HG03342 (cell line): ENCODE results near the gene RAB43.
"Not testable (repeated sequence)": the region's sequence is repeated elsewhere in the genome, so short reads cannot be mapped to it uniquely, and the experiment has no call there.

Experiments
- ATAC-seq: cut with Tn5 transposase; IDR thresholded peaks from one replicate; pipeline ENCODE4 v1.9.1; 2021; ENCODE audit warnings: mild to moderate bottlenecking, moderate library complexity; ENCODE audit not compliant: unreplicated experiment

The RAB43 gene

DNA sequence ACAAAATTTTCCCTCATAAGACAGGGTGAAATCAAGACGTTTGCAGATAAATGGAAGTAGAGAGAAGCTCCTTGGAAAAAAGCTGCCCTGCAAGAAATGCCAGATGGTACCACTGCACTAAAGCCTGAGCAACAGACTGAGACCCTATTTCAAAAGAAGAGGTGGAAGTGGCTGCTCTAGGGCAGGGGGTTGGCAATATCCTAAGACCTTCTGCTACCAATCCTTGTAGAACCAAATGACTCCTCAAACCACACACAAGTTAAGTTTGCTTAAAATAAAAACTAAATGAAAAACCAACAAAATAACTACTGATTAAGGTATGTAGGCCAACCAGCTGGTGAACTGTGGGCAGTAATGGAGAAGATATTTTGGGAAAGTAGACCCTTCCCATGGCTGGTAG is 21.3 kb downstream of the RAB43 start:
- no peak for ATAC-seq

DNA sequence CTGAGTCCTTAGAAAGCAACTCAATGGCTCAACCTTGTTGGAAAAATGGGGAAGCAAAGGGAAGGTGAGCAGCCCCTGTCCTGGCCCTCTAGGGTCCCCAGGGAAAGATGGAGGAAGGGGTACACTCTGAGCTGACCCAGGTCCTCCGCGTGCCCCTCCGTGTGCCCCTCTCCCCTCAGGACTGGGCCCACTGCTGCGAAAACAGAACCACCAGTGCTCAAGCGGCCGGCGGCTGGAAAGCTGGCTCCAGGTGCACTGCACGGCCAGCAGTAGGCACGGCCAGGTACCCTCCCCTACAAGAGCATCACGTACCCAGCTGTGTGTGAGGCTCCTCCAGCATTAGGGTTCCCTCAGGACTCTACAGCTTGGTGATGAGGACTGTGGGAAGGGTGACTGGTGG is 26.3 kb downstream of the RAB43 start:
- ATAC-seq = no peak

DNA sequence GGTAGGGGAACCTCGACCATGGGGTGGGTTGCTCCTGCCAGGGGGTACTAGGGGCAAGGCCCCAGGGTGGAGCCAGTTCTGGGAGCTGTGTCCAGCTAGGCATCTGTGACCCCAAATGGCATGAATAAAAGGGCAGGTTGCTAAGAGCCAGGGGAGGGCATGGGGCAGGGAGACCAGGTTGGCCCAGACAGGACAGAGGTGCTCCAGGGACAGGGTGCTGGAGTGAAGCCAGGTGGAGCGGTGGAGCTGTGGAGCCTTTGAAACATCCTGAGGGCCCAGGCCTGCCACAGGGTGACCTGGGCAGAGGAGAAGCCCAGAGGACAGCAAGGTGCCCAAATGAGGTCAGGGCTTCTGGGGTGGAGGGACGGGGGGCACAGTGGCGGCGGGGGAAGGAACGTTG is 33.3 kb downstream of the RAB43 start:
- ATAC-seq = peak; percentile 26

DNA sequence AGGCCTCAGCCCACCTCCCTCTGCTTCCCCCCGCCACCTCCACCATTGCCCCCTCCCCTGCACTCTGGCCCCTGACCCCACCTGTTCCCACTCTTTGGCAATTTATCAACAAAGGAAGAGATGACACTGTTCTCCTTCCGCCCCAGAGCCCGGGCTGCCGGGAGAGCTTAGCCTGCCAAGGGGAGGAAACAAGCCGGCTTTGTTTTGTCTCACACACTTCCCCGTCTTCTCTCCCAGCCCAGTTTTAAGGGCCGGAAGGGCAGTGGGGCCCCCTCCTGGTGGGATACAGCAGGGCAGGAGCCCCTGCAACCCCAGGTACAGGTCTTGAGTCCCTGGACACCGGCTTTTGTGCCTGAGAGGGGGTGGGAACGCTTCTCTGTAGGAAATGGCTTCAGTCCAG is 33.7 kb downstream of the RAB43 start:
- ATAC-seq = peak; percentile 63

DNA sequence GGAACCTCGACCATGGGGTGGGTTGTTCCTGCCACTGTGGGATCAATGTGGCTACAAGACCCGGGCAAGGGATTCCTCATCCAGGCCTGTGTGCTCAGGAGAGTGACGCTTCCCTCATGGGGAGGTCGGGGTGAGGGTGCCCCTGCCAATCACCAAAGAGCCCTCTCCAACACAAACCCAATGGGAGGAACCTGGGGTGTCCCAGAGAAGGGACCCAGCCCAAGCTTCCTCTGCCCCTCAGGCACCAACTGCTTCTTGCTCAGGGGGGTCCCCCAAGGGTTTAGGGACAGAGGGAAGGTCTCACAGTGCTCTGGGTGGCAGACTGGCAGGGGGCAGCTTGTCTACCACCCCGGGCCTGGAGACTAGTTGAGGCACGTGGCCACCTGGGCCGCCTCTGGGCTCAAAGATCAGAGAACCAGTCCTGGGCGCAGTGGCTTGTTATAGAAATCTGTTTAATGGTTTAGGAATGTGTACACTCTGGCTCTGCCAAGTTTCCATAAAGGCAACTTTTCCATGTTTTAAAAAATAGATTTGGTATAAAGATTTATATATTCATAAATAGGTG is 34.4 kb downstream of the RAB43 start:
- ATAC-seq = no peak

DNA sequence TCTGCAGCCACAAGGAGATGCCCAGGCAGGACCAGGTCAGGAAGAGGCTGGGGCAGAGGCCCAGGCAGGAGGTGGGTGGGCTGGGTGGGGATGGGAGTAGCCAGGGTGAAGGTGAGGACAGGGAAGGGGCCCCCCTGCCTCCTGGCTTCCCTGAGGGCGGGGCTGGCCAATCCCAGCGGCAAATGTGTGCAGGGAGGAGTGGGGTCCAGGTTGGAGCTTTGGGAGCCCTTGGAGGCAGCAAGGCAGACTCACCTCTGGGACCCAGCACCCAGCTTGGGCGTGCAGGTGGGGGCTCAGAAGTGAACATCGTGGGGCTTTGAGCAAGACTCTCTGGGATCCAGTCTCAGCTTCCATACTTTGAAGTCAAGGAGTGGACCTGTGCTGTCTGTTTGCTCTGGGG is 35.8 kb downstream of the RAB43 start:
- no peak for ATAC-seq

DNA sequence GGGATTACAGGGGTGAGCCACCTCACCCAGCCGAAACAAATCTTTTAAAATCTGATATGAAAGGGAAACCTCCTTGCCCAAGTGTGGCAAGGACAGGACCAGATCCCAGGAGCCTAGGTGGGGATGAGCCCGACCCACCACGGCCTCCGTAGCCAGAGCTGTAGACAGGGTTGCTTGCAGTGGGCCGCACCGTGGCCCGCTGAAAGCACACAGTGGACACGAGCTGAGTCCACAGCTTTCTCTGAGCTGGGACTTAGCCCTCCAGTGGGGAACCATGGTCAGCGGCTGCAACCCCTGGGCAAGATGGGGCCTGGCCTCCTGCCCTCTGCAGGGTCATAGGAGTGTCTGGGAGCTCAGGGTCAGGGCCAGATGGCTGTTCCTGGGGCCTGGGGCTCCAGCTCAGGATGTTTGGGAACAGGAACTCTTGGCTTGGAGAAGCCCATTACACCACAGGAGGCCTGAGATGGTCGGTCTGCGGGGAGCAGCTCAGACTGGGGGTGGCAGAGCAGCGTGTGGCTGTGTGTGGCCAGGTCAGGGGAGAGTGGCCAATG is 36.4 kb downstream of the RAB43 start:
- no peak for ATAC-seq

DNA sequence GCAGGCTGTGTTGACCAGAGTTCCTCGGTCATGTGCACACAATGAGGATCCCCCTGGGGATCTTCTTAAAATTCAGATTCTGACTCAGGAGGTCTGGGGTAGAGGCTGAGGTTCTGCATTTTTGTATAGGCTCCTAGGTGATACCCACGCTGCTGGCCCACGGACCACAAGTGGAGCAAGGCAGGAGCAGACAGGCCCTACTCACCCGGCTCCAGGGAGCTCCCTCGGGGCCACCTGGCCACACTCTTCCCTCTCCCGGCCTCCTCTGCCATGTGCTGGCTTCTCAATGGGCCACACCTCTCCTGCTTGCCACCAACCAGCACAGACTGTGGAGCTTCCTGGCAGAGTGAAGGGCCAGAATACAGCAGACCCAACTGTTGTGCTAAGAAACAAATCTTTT is 37.1 kb downstream of the RAB43 start:
- ATAC-seq = no peak

DNA sequence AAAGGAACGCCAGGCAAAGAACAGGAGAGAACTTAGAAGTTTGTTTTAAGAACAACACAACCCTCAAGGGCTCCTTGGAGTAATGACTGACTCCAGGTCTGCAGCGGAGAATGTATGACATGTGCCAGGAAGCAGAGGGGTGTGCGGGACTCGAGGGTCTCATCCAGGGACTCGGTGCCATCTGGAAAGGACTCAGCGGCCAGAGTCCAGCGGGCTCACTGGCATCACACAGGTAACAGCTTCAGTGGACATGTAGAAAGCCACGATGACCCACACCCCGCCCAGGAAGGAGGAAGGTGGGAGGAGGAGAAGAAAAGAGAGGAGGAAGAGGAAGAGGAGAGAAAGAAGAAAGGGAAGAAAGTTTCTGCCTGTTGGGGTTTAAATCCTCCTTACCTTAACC is 39.6 kb downstream of the RAB43 start:
- no peak for ATAC-seq

DNA sequence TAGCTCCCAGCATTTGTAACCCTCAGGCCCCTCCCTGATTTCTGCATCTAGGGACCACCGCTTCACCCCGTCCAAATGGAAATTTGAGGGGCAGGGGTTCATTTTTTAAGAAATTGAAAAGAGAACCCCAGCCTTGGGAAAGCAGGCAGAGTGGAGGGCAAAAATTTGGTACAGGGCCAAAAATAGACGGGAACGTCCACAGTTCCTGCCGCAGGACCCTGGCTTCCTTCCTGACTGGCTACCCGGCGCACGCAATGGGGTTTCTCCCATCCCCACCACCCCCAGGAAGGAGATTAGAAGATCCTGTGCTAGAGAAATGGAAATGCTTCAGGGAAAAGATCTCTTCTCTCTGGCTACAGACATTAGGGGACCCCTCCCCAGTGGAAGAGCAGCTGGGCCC is 40.1 kb downstream of the RAB43 start:
- no peak for ATAC-seq

DNA sequence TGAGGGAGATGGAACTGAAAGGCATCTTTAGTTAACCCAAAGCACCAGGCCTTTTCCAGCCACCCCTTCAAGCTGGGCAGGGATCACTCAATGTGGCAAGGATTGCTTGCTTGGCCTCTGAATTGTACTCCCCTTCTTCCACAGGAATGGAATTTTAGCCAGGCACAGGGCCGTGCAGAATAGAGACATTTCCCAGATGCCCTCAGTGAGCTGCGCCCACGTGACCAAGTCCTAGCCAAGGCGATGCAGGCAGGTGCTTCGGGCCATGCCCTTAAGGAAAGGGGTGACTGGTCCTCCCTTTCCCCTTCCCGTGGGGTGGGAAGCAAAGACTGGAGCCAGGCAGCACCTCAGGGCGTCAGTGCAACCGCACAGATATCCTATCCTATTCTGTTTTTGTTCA is 43.1 kb downstream of the RAB43 start:
- ATAC-seq = no peak

DNA sequence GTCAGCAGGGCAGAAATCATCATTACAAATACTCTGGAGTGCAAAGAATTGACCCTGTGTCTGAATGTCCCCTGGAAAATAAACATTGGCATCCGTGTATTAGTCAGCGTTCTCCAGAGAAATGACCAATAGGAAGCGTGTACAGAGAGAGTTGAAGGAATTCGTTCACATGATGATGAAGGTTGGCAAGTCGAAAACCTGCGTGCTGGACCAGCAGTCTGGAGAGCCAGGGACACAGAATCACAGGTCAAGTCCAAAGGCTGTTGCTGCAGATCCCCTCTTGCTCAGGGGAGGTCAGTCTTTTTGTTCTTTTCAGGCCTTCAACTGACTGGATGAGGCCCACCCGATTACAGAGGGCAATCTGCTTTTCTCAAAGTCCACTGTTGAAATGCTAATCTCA is 44.4 kb downstream of the RAB43 start:
- no peak for ATAC-seq

DNA sequence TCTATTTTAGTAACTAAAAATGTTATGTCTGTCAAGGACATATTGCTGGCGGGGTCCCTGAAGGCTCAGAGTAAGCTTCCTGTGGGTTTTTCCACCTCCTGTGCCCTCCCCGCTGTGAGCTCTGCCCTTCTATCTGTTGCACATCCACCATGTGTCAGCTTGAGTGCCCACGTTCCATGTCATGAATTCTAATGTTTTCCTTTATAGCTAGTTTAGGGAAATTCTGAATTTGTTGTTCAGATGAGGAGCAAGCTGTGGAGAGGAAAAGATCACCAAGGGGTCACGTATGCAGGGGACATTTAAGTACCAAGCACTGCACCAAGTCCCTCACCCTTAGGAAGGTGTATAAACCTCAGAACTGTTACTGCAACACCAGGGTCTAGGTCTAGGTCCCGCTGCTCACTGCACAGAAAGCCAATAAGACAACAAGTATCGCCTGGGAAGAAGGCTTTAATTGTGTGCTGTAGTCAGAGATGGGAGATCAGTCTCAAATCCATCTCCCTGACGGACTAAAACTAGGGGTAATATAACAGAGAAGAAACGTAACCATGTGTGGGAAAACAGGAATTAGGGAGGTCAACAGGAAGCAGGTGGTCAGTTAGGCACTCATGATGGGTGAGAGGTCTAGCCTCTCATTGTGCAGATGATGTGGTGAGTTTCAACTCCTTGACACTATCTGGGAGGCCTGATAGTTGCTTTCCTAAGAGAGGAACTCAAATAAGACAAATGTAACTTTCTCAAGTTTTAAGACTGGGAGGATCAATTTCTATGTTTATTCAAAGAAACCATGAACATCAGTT is 51.3 kb downstream of the RAB43 start:
- no peak for ATAC-seq

DNA sequence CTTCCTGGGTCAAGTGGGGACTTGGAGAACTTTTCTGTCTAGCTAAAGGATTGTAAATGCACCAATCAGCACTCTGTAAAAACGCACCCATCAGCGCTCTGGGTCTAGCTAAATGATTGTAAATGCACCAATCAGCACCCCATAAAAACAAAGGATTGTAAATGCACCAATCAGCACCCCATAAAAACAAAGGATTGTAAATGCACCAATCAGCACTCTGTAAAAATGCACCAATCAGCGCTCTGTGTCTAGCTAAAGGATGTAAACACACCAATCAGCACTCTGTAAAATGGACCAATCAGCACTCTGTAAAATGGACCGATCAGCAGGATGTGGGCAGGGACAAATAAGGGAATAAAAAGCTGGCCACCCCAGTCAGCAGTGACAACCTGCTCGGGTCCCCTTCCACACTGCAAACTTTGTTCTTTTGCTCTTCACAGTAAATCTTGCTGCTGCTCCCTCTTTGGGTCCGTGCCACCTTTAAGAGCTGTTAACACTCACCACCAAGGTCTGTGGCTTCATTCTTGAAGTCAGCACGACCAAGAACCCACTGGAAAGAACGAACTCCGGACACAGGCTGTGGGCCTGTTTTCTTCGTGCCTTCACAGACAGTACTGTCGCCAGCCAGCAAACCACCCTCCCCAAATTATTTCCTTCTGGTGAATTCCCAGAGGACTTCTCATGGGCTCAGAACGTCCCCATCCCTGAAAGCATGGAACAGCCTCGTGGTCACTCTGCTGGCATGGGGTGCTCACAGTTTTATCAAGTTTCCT is 52.1 kb downstream of the RAB43 start:
- not testable (repeated sequence) for ATAC-seq

DNA sequence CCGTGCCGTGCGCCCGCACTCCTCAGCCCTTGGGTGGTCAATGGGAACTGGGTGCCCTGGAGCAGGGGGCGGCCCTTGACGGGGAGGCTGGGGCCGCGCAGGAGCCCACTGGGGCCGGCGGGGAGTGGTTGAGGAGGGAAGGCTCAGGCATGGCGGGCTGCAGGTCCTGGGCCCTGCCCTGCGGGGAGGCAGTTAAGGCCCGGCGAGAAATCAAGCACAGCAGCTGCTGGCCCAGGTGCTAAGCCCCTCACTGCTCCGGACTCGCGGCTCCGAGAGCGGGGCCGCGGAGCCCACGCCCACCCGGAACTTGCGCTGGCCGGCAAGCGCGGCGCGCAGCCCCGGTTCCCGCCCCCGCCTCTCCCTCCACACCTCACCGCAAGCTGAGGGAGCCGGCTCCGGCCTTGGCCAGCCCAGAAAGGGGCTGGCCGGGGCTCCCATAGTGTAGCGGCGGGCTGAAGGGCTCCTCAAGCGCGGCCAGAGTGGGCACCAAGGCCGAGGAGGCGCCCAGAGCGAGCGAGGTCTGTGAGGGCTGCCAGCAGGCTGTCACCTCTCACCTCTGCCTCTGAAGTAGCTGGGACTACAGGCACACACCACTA is 53.2 kb downstream of the RAB43 start:
- ATAC-seq = no peak

DNA sequence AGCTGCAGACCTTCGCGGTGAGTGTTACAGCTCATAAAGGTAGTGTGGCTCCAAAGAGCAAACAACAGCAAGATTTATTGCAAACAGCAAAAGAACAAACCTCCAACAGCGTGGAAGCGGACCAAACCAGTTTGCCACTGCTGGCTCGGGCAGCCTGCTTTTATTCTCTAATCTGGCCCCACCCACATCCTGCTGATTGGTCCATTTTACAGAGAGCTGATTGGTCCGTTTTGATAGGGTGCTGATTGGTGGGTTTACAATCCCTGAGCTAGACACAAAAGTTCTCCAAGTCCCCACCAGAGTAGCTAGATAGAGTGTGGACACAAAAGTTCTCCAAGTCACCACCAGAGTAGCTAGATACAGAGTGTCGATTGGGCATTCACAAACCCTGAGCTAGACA is 53.9 kb downstream of the RAB43 start:
- ATAC-seq = not testable (repeated sequence)

DNA sequence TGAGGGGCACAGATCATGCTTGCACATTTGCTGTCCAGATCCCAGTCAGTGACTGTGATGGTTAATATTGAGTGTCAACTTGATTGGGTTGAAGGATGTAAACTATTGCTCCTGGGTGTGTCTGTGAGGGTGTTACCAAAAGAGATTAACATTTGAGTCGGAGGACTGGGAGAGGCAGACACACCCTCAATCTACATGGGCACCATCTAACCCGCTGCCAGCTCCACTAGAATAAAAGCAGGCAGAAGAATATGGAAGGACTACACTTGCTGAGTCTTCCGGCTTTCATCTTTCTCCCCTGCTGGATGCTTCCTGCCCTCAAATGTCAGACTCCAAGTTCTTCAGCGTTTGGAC is 55.9 kb downstream of the RAB43 start:
- ATAC-seq = no peak

DNA sequence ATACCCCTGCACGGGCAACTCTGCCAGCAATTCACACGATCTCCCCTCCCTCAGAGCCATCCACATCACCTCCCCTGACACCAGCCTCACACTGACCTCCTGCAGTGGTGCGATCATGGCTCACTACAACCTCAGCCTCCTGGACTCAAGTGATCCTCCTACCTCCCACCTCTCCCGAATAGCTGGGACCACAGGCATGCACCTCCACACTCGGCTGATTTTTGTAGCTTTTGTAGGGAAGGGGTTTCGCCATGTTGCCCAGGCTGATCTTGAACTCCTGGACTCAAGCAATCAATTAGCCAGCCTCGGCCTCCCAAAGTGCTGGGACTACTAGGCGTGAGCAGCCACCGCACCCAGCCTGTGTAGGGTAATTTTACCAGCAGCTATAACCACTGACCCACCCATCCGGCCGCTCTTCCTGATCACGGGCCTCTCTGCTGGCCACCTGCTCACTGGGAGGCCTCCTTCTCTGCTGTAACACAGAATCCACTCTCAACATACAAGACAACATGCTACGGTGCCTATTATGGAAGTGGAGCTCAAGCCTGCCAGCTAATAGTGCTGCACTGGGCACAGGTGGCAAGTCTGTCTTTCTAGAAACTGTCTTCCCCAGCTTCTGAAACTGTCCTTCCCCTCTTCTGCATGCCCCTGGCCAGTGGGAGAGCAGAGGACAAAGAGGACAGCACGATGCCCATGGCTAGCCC is 56.4 kb downstream of the RAB43 start:
- ATAC-seq = no peak

DNA sequence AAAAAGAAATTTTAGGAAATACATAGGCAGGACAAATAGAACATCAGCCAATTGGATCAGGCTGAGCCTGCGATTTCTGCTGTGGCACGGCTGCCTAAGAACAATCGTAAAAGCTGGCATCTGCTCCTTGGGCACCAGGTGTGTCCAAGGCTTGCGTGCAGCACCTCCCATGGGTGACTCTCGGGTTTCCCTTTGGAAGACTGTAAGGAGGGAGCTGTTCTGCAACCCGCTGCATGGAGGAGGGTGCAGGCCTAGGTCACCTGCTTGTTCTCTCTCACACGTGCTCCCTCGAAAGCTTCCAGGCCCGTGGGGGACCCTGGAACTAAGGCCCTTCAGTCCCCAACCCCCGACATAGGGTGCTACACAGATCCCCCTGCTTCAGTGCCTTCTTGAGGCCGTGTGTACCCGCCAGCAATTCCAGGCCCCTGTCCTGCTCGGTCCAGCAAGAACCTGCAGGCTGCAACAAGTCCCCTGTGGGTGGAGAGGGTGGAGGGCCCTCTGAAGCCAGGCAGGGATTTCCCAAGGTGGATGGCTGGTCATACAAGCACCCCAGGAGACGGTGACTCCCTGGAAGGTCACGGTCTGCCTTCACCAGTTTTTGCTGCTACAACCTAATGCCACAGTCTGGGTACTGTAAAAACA is 57.6 kb downstream of the RAB43 start:
- ATAC-seq = no peak

DNA sequence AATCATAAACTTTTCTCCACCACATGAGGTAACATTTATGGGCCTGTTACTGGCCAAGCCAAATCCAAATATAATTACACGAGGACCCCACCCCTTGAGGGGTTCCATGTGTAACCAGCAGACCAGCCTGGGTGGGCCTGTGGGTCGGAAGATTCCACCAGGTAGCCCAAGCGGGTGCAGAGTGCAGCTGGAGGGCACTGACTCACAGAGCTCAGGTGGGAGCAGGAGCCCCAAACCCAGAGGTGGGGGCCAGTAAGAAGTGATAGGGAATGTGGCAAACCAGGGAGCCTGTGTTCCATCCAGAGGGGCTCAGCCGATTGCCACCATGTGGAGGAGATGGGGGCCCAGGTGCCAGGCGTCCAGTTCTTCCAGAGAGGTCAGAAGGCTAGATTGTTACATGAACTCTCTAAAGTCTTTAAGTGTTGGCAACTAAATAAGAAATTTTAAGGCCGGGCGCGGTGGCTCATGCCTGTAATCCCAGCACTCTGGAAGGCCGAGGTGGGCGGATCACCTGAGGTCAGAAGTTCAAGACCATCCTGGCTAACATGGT is 58.4 kb downstream of the RAB43 start:
- ATAC-seq = no peak
